HepG2 (cell line): ENCODE measurements around the gene ATAD2B. TPM values are rescaled to one million over a fixed set of nuclear protein-coding genes. Genes with fewer than 3 reads are reported as not detected.

Source experiments
- ATAC-seq: fragments of 200-7000 bp; cut with Tn5 transposase; 3 replicates; pipeline ENCODE4 v1.9.1; 2020; ENCODE audit warnings: mild to moderate bottlenecking, moderate library complexity
- BruUV-seq: library from RNA; stranded (reverse); fragments of 400-500 nt; replicated peaks from 2 replicates; lab custom pipeline; 2021; lab: Mats Ljungman, UMichigan
- CTCF ChIA-PET: fragments of 300-600 bp; formaldehyde crosslinking; extraction: SDS; loops from one replicate; lab custom pipeline; 2021; ENCODE audit warnings: low total read pairs, inconsistent platforms, low intra/inter-chr PET ratio; lab: Yijun Ruan, JAX
- POLR2A ChIA-PET: fragments of 350-600 bp; sonication (Branson Sonifier 250); formaldehyde crosslinking; loops from one replicate; lab custom pipeline; 2020; ENCODE audit warnings: antibody characterized with exemption, inconsistent platforms; lab: Yijun Ruan, JAX
- DNase-seq: peaks from one replicate; pipeline ENCODE4 v3.0.0-alpha.2; 2015; ENCODE audit warnings: low spot score
- FAIRE-seq: peaks from 3 replicates; lab custom pipeline; 2011; peaks lifted over from hg19 to GRCh38; lab: Jason Lieb, UNC
- H2AFZ ChIP-seq: one replicate; pipeline ENCODE4 v1.6.1; 2011; ENCODE audit warnings: low read length, inconsistent platforms
- H3K27ac ChIP-seq: fragments of 300-600 bp; 3 replicates; pipeline ENCODE4 v1.8.0; 2011; ENCODE audit warnings: mixed run types, mild to moderate bottlenecking, mixed read lengths, low read length, inconsistent platforms; ENCODE audit not compliant: insufficient read depth; ENCODE audit errors: extremely low read length
- H3K27me3 ChIP-seq, 2 experiments: fragments of 200-600 bp in 1 of 2; 2 replicates in 1 of 2; 3 replicates in 1 of 2; pipeline versions ENCODE4 v1.6.0 to v1.8.0; 2011; ENCODE audit warnings: low read length in 2 of 2, mild to moderate bottlenecking in 2 of 2, moderate library complexity in 2 of 2, inconsistent platforms in 1 of 2; ENCODE audit not compliant: insufficient read depth in 2 of 2, control insufficient read depth in 1 of 2
- H3K36me3 ChIP-seq, 2 experiments: fragments of 200-600 bp in 1 of 2; replicated peaks in 1 of 2; 2 replicates in 1 of 2; 3 replicates in 1 of 2; pipeline versions ENCODE4 v1.5.1 to v1.8.0; 2011; ENCODE audit warnings: low read length in 2 of 2, inconsistent platforms in 1 of 2; ENCODE audit not compliant: insufficient read depth in 2 of 2, control insufficient read depth in 1 of 2
- H3K4me1 ChIP-seq: 2 replicates; pipeline ENCODE4 v1.5.1; 2012; ENCODE audit warnings: low read length, inconsistent platforms; ENCODE audit not compliant: insufficient read depth
- H3K4me2 ChIP-seq: 2 replicates; pipeline ENCODE4 v1.6.0; 2011; ENCODE audit warnings: low read depth, low read length, inconsistent platforms
- H3K4me3 ChIP-seq, 3 experiments: fragments of 200-600 bp in 1 of 3; sonication (generic), shearing (Covaris generic) in 1 of 3; replicated peaks in 1 of 3; 2 replicates each; pipeline ENCODE4 v1.5.1; 2011 to 2016; ENCODE audit warnings: low read length in 3 of 3, inconsistent platforms in 2 of 3, low read depth in 2 of 3, mild to moderate bottlenecking in 2 of 3, control low read depth in 1 of 3, mixed read lengths in 1 of 3; ENCODE audit not compliant: insufficient read depth in 1 of 3
- H3K79me2 ChIP-seq: one replicate; pipeline ENCODE4 v1.6.1; 2011; ENCODE audit warnings: low read length, inconsistent platforms; ENCODE audit not compliant: insufficient read depth
- H3K9ac ChIP-seq: 2 replicates; pipeline ENCODE4 v1.6.0; 2011; ENCODE audit warnings: mild to moderate bottlenecking, low read depth, low read length, inconsistent platforms; ENCODE audit not compliant: insufficient read depth
- H3K9me3 ChIP-seq: 2 replicates; pipeline ENCODE4 v1.5.1; 2012; ENCODE audit warnings: mild to moderate bottlenecking, low read length
- H4K20me1 ChIP-seq: 2 replicates; pipeline ENCODE4 v1.6.0; 2011; ENCODE audit warnings: inconsistent platforms, mild to moderate bottlenecking, low read length, moderate library complexity; ENCODE audit not compliant: insufficient read depth
- CSRNP1 ChIP-seq: sonication (generic); formaldehyde crosslinking; IDR thresholded peaks from 2 replicates; pipeline ENCODE4 v1.8.1; 2023; ENCODE audit warnings: mild to moderate bottlenecking, missing genetic modification reagents
- DNMT3B ChIP-seq: conservative IDR thresholded peaks from 2 replicates; pipeline ENCODE4 v1.6.1; 2016; ENCODE audit warnings: missing biosample characterization, control low read depth
- HNRNPH1 ChIP-seq: fragments of 200-400 bp; formaldehyde crosslinking; optimal IDR thresholded peaks from 2 replicates; pipeline ENCODE3; 2017; ENCODE audit warnings: mild to moderate bottlenecking, low read depth, low read length
- LCORL ChIP-seq, 2 experiments: fragments of 450-650 bp in 1 of 2; sonication (generic) in 1 of 2; formaldehyde crosslinking in 1 of 2; IDR thresholded peaks; 2 replicates each; pipeline versions ENCODE4 v1.5.0 to v1.6.1; 2017 to 2020; ENCODE audit warnings: antibody characterized with exemption in 1 of 2, missing genetic modification reagents in 1 of 2
- RFX1 ChIP-seq: fragments of 450-650 bp; IDR thresholded peaks from 2 replicates; pipeline ENCODE4 v1.6.1; 2017
- ZKSCAN1 ChIP-seq: fragments of 150-350 bp; IDR thresholded peaks from 2 replicates; pipeline ENCODE4 v1.6.1; 2014; ENCODE audit warnings: low read length
- ZNF12 ChIP-seq: sonication (generic); formaldehyde crosslinking; IDR thresholded peaks from 2 replicates; pipeline ENCODE4 v1.5.0; 2020; ENCODE audit warnings: missing genetic modification reagents
- ZNF121 ChIP-seq: sonication (generic); formaldehyde crosslinking; IDR thresholded peaks from 2 replicates; pipeline ENCODE4 v1.5.0; 2020; ENCODE audit warnings: mild to moderate bottlenecking, missing genetic modification reagents
- ZNF383 ChIP-seq: sonication (generic); formaldehyde crosslinking; IDR thresholded peaks from 2 replicates; pipeline ENCODE4 v1.4.0; 2020; ENCODE audit warnings: missing genetic modification reagents, mild to moderate bottlenecking, borderline replicate concordance
- WGBS: methylation state at CpG from one replicate; pipeline ENCODE4 v1.1.6; 2017; ENCODE audit warnings: low lambda C conversion rate; 5-methylcytosine and 5-hydroxymethylcytosine counted together
- in situ Hi-C: cut with HindIII; loops from 2 replicates; pipeline ENCODE4 v1.10.0; 2017; ENCODE audit warnings: low pct_unique_long_range_greater_than_20kb; ENCODE audit not compliant: extremely low pct_ligation_motif_present
- intact Hi-C: fragments of 100-400 bp; cut with micrococcal nuclease; formaldehyde crosslinking; loops from one replicate; pipeline ENCODE4 v1.10.0; 2022; ENCODE audit not compliant: unreplicated experiment
- polyA plus RNA-seq, 8 experiments: library from polyadenylated mRNA; depleted of rRNA in 3 of 8; stranded (reverse) in 7 of 8; unstranded in 1 of 8; fragments of >200 nt; fragmentation: Illumina TruSeq in 4 of 8; extraction: Trizol in 4 of 8; gene quantifications; 2 replicates each; pipeline versions ENCODE4 v1.2.1 to v1.2.3, GENCODE V29; 2011 to 2016; ENCODE audit warnings: low read depth in 4 of 8, missing spikeins in 1 of 8, mixed read lengths in 1 of 8; ENCODE audit not compliant: insufficient read depth in 1 of 8
- total RNA-seq, 5 experiments: library from RNA; depleted of rRNA; stranded (reverse); fragments of >200 nt; fragmentation: Illumina TruSeq; extraction: Trizol; gene quantifications; 2 replicates each; pipeline ENCODE4 v1.2.3, GENCODE V29; 2016; ENCODE audit warnings: low read depth in 1 of 5
- TF ChIP-seq, protein P1 (sequence below): sonication (generic); formaldehyde crosslinking; IDR thresholded peaks from 2 replicates; pipeline ENCODE4 v1.4.0; 2020; ENCODE audit warnings: low read depth, mild to moderate bottlenecking, missing genetic modification reagents

The ATAD2B gene
- total and polyA plus RNA-seq, 2 of the 13 experiments (the other 11 are each of a cell fraction or from before 2014, with no cell fraction given), result 5.3 to 22.2 TPM

DNA sequence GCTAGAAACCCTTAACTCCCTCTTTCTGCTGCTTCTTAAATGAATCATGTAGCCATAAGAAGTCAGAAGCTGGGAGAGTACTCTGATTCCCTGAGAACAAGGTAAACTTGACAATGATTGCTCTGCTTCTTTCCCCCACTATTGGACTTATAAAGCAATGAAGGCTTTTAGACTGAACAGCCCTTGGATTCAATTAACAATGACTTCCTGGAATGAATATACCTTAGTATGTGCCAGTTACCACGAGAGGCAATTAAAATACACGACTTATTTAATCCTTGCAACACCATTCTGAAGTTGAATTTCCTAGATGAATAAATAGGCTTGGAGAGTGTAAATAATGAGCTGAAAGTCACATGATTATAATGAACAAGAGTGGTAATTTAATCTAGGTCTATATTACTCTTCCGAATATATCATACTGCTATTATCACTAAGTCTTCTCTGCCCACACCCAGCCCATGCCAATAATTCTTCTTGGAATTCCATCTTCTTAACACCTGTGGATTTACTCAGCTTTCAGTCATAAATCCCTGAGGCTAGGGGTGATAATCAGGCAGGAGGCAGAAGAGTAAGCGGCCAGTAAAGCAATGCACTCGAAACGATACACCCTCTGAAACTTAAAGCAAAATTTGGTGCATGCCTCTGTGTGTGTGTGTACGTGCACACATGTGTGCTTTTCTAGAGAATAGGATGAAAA, 170.2 kb downstream of the ATAD2B start:
- no peaks in the 10 kb centered on the region for H3K27me3 ChIP-seq
- no peaks in the 10 kb centered on the region for H4K20me1 ChIP-seq
- peaks cover 9% of the 10 kb centered on the region; the same call in 1 of the 2 replicates for H3K4me1 ChIP-seq
- no peaks in the 10 kb centered on the region for H3K79me2 ChIP-seq
- no peak overlapping the region for H2AFZ ChIP-seq
- BruUV-seq, result no TSS peak
- H3K27ac ChIP-seq, result no peak overlapping the region
- H3K36me3 ChIP-seq, result peaks cover 8 to 29% of the 10 kb centered on the region in 2 experiments
- in situ Hi-C loops, result no loop called here
- FAIRE-seq, result no peak
- ChIA-PET CTCF (no interaction called here), POLR2A (no interaction called here)
- H3K4me3 ChIP-seq, result no peak overlapping the region
- TF ChIP-seq LCORL (IDR thresholded peaks at IDR 0.05), result no peak
- no peak for TF ChIP-seq LCORL (CRISPR knock-in tag; IDR thresholded peaks at IDR 0.05)
- TF ChIP-seq RFX1, result no peak
- no peak for TF ChIP-seq ZNF12 (CRISPR knock-in tag)
- TF ChIP-seq ZNF121 (CRISPR knock-in tag), result no peak
- no peak for TF ChIP-seq DNMT3B
- no peak for TF ChIP-seq ZNF383
- no peak for TF ChIP-seq HNRNPH1
- no peak for TF ChIP-seq CSRNP1 (CRISPR knock-in tag)
- no peak for TF ChIP-seq ZKSCAN1
- TF ChIP-seq, protein P1, sequence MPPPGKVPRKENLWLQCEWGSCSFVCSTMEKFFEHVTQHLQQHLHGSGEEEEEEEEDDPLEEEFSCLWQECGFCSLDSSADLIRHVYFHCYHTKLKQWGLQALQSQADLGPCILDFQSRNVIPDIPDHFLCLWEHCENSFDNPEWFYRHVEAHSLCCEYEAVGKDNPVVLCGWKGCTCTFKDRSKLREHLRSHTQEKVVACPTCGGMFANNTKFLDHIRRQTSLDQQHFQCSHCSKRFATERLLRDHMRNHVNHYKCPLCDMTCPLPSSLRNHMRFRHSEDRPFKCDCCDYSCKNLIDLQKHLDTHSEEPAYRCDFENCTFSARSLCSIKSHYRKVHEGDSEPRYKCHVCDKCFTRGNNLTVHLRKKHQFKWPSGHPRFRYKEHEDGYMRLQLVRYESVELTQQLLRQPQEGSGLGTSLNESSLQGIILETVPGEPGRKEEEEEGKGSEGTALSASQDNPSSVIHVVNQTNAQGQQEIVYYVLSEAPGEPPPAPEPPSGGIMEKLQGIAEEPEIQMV (CRISPR knock-in tag), result no peak
- H3K9me3 ChIP-seq, result no peaks in the 10 kb centered on the region
- ATAC-seq, result no peak
- 97% methylated on average over 7 of the region's 7 CpGs for WGBS
- H3K9ac ChIP-seq, result no peak overlapping the region
- no peak for DNase-seq
- intact Hi-C loops, result no loop called here
- H3K4me2 ChIP-seq, result no peak overlapping the region
